ENCODE data around the gene STK11. TPM values are rescaled to one million over a fixed set of nuclear protein-coding genes. Genes with fewer than 3 reads are reported as not detected.

STK11 gene
- total and polyA plus RNA-seq, 9 donors, result 36.9 to 71.2 (median 54.2) TPM

GRCh38 chr19:1239796-1240737 is 34.5 kb downstream of the STK11 start:
- Histone ChIP-seq H3K27ac (peak overlapping the region; percentile 81 to 89), H3K4me3 (peak overlapping the region; percentile 21), H3K4me1 (ENCODE audit: insufficient read depth) (peaks cover 22% of the 10 kb centered on the region), H3K27me3 (peaks cover 4% of the 10 kb centered on the region), H3K36me3 (no peaks in the 10 kb centered on the region), H3K9me3 (no peaks in the 10 kb centered on the region)
- TF ChIP-seq POLR2A (IDR thresholded peaks at IDR 0.05) (no peak), CTCF (IDR thresholded peaks at IDR 0.05) (peak; percentile 94 to 99 (median 97))
- DNase-seq, result peak; percentile 91 to 97 (median 96)
- intact Hi-C loops (cut with DNase I), result loop anchor here in 2 of 4 donors (10.0 kb wide), 3 partner anchors 215 to 805 kb away; partner anchors contain the start of genes ARID3A (in 1 of the 2), CNN2 (in 1 of the 2), RNU6-2 (in 1 of the 2) and TMEM259 (in 1 of the 2)
- WGBS, 3 donors, result 10 to 22% (median 11%) methylated on average over 46 to 84 of the region's 84 CpGs

- WGBS, 3 donors, result 50 to 63% (median 54%) methylated on average over 15 of the region's 15 CpGs
- DNase-seq, result peak in 2 of 5 donors; percentile 58 to 63
- TF ChIP-seq CTCF (IDR thresholded peaks at IDR 0.05), result no peak
- peaks cover 3% of the 10 kb centered on the region for H3K27me3 ChIP-seq
- H3K4me3 ChIP-seq, result peak overlapping the region; percentile 78
- no peaks in the 10 kb centered on the region for H3K9me3 ChIP-seq
- H3K27ac ChIP-seq, result peak overlapping the region; percentile 81 to 87
- peaks cover 28% of the 10 kb centered on the region for H3K4me1 ChIP-seq (ENCODE audit: insufficient read depth)
- no peaks in the 10 kb centered on the region for H3K36me3 ChIP-seq
- intact Hi-C loops (cut with DNase I), result loop anchor here in 1 of 4 donors (10.0 kb wide), 2 partner anchors 216 to 804 kb away; partner anchors contain the start of genes CNN2, RNU6-2 and TMEM259
Measured at GRCh38 chr19:1240925-1241324, 35.3 kb downstream of the STK11 start.

- H3K9me3 ChIP-seq, result no peaks in the 10 kb centered on the region
- WGBS, 3 donors, result 0 to 1% (median 1%) methylated on average over 44 to 79 of the region's 79 CpGs
- H3K4me3 ChIP-seq, result peak within 1 kb of the TSS; percentile 78
- TF ChIP-seq POLR2A (IDR thresholded peaks at IDR 0.05) (peak; percentile 60), EP300 (IDR thresholded peaks at IDR 0.05) (no peak)
- H3K4me1 ChIP-seq (ENCODE audit: insufficient read depth), result peaks cover 26% of the 10 kb centered on the region
- intact Hi-C loops (cut with DNase I), result loop anchor here in 1 of 4 donors (10.0 kb wide), 2 partner anchors 217 to 803 kb away; partner anchors contain the start of genes CNN2, RNU6-2 and TMEM259
- peak; percentile 93 to 96 (median 94) for DNase-seq
- no peaks in the 10 kb centered on the region for H3K27me3 ChIP-seq
- H3K27ac ChIP-seq, result peak within 1 kb of the TSS; percentile 81 to 87
- H3K36me3 ChIP-seq, result no peaks in the 10 kb centered on the region
Measured at GRCh38 chr19:1241417-1242095, 36.0 kb downstream of the STK11 start, which contains the start of gene ATP5F1D. Gene ATP5F1D (plus strand): TSS chr19:1241751. CDS start chr19:1241851, 100 bp downstream.

- H3K9me3 ChIP-seq, result no peaks in the 10 kb centered on the region
- peak overlapping the region; percentile 86 to 92 for H3K27ac ChIP-seq
- 35 to 41% (median 37%) methylated on average over 31 to 33 of the region's 33 CpGs for WGBS, 3 donors
- no peaks in the 10 kb centered on the region for H3K36me3 ChIP-seq
- no peaks in the 10 kb centered on the region for H3K27me3 ChIP-seq
- intact Hi-C loops (cut with DNase I), result loop anchor here (1.0 to 10.0 kb wide), 5 partner anchors 22 to 801 kb away; partner anchors contain the start of genes CNN2 (in 1 of the 4), RNU6-2 (in 1 of the 4) and TMEM259 (in 1 of the 4)
- peaks cover 21% of the 10 kb centered on the region for H3K4me1 ChIP-seq (ENCODE audit: insufficient read depth)
- TF ChIP-seq POLR2A (IDR thresholded peaks at IDR 0.05) (no peak), CTCF (IDR thresholded peaks at IDR 0.05) (peak; percentile 98 to 100 (median 99))
- DNase-seq, result peak; percentile 88 to 93 (median 92)
- H3K4me3 ChIP-seq, result no peak overlapping the region
Measured at GRCh38 chr19:1243768-1244692, 38.5 kb downstream of the STK11 start.
